NCI-H1417 treated with DMSO at 0.1 percent for 48 hours (cell line): ENCODE data around the gene HTRA1.

Source experiments
- DNase-seq: peaks from one replicate; lab custom pipeline; 2025; lab: John Stamatoyannopoulos, UW

Gene HTRA1

GRCh38 chr10:122474131-122474818, 12.9 kb downstream of the HTRA1 start:
- DNase-seq: no peak

- no peak for DNase-seq
These were observed 13.7 kb downstream of the HTRA1 start for GRCh38 chr10:122475100-122475499.

GRCh38 chr10:122475591-122476332, 14.4 kb downstream of the HTRA1 start:
- no peak for DNase-seq

GRCh38 chr10:122476333-122476695, 15.0 kb downstream of the HTRA1 start:
- DNase-seq: no peak

GRCh38 chr10:122477436-122477835, 16.1 kb downstream of the HTRA1 start:
- DNase-seq: no peak

GRCh38 chr10:122478971-122479370, 17.6 kb downstream of the HTRA1 start:
- DNase-seq: no peak

- DNase-seq: no peak
These were observed 18.9 kb downstream of the HTRA1 start for GRCh38 chr10:122480146-122480833.

- DNase-seq: no peak
These were observed 20.1 kb downstream of the HTRA1 start for GRCh38 chr10:122481296-122482056.

GRCh38 chr10:122484276-122485060, 23.1 kb downstream of the HTRA1 start:
- DNase-seq: no peak

GRCh38 chr10:122485670-122486069, 24.3 kb downstream of the HTRA1 start:
- no peak for DNase-seq

- no peak for DNase-seq
These were observed 25.2 kb downstream of the HTRA1 start for GRCh38 chr10:122486406-122487080.

GRCh38 chr10:122487174-122487765, 25.9 kb downstream of the HTRA1 start:
- no peak for DNase-seq

GRCh38 chr10:122490268-122490667, 28.9 kb downstream of the HTRA1 start:
- no peak for DNase-seq

- DNase-seq: no peak
These were observed 29.7 kb downstream of the HTRA1 start for GRCh38 chr10:122490786-122491680.

- no peak for DNase-seq
These were observed 30.7 kb downstream of the HTRA1 start for GRCh38 chr10:122492006-122492405.

- DNase-seq: no peak
These were observed 31.7 kb downstream of the HTRA1 start for GRCh38 chr10:122492999-122493481.

- no peak for DNase-seq
These were observed 32.4 kb downstream of the HTRA1 start for GRCh38 chr10:122493761-122494160.

- no peak for DNase-seq
These were observed 32.9 kb downstream of the HTRA1 start for GRCh38 chr10:122494173-122494820.

GRCh38 chr10:122494833-122495232, 33.5 kb downstream of the HTRA1 start:
- DNase-seq: no peak
